Thyroid gland (tissue), 4 donors: Measurements from ENCODE around the gene DZANK1. TPM values are rescaled to one million over a fixed set of nuclear protein-coding genes. Genes with fewer than 3 reads are reported as not detected.
A peak's percentile ranks its signal among the peaks of the same experiment; 100 is the strongest.

Source experiments
- DNase-seq, 2 donors: peaks; one replicate each; pipeline ENCODE4 v3.0.0-alpha.2; 2019
- H3K27ac ChIP-seq, 3 donors: fragments of 200-600 bp; sonication (generic); 1 replicate in 2 of 3; 2 replicates in 1 of 3; pipeline ENCODE4 v1.5.1; 2016 to 2019; ENCODE audit warnings: mild to moderate bottlenecking in 1 of 3, moderate library complexity in 1 of 3
- H3K27me3 ChIP-seq: fragments of 200-600 bp; sonication (generic); one replicate; pipeline ENCODE4 v1.5.1; 2019
- H3K36me3 ChIP-seq, 2 donors: fragments of 200-600 bp; sonication (generic); one replicate each; pipeline ENCODE4 v1.5.1; 2016 to 2019
- H3K4me1 ChIP-seq, 2 donors: fragments of 200-600 bp; sonication (generic); one replicate each; pipeline ENCODE4 v1.5.1; 2017 to 2019
- H3K4me3 ChIP-seq, 3 donors: fragments of 200-600 bp; sonication (generic); replicated peaks in 1 of 3; 1 replicate in 2 of 3; 2 replicates in 1 of 3; pipeline ENCODE4 v1.5.1; 2016; ENCODE audit warnings: mild to moderate bottlenecking in 1 of 3
- H3K9me3 ChIP-seq: fragments of 200-600 bp; sonication (generic); one replicate; pipeline ENCODE4 v1.5.1; 2017
- CTCF ChIP-seq, 6 experiments: fragments of 200-600 bp in 3 of 6; fragments of 450-650 bp in 3 of 6; sonication (generic) in 3 of 6; IDR thresholded peaks; one replicate each; pipeline ENCODE4 v1.5.1; 2016 to 2019; ENCODE audit warnings: antibody characterized with exemption in 6 of 6, mild to moderate bottlenecking in 2 of 6, inconsistent platforms in 1 of 6, moderate library complexity in 1 of 6
- POLR2A ChIP-seq, 2 donors: fragments of 450-650 bp; IDR thresholded peaks; one replicate each; pipeline ENCODE4 v1.6.1; 2017; ENCODE audit warnings: antibody characterized with exemption in 2 of 2, mild to moderate bottlenecking in 2 of 2, moderate library complexity in 1 of 2
- WGBS, 2 donors: methylation state at CpG; one replicate each; pipeline ENCODE4 v1.1.5; 2017; 5-methylcytosine and 5-hydroxymethylcytosine counted together
- intact Hi-C: fragments of 100-400 bp; cut with DNase I; formaldehyde crosslinking; loops from one replicate; pipeline ENCODE4 v1.15.1; 2023
- total RNA-seq, 4 donors: library from RNA; depleted of rRNA; stranded (reverse); fragments of >200 nt; gene quantifications; one replicate each; pipeline ENCODE4 v1.2.3, GENCODE V29; 2016

Gene DZANK1
- total RNA-seq, 4 donors from 2014 or later, result 6.7 to 10.6 (median 8.5) TPM

DNA sequence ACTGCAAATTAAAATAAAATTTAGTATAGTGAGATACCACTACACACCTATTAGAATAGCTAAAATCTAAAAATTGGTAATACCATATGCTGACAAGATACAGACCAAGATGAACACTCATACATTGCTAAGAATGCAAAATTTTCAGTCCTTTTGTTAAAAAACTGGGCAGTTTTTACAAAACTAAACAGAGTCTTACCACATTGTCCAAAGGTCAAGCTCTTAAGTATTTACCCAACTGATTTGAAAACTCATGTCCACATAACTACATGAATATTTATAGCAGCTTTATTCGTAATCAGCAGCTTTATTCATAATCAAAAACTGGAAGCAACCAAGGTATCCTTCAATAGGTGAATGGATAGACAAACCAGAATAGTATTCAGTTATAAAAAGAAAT is 10.4 kb upstream of the DZANK1 start:
- Histone ChIP-seq H3K4me3 (no peak overlapping the region), H3K4me1 (no peaks in the 10 kb centered on the region), H3K27ac (no peak overlapping the region), H3K9me3 (no peaks in the 10 kb centered on the region), H3K36me3 (peaks cover 26 to 42% of the 10 kb centered on the region in 2 donors), H3K27me3 (no peaks in the 10 kb centered on the region)
- TF ChIP-seq CTCF (IDR thresholded peaks at IDR 0.05) (no peak), POLR2A (IDR thresholded peaks at IDR 0.05) (no peak)
- 98% methylated on average over 1 of the region's 1 CpG for WGBS, 2 donors
- no peak for DNase-seq
- intact Hi-C loops, result no loop called here

DNA sequence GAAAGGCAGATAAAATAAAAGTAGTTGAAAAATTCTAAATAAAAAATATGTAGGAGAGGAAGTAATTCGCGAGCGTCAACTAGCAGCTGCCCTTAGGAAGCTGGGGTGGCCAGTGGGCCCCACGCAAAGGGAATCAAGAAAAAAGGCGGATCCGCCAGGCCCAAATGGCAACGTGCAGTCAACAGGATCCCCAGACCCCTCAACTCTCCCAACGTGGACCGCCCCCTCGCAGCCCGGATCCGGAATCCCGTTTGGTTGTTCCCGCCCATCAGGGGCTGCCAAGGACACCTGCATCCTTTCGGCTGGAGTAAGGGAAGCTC is 296 bp downstream of the DZANK1 start:
- Histone ChIP-seq H3K27me3 (no peaks in the 10 kb centered on the region), H3K9me3 (no peaks in the 10 kb centered on the region), H3K4me1 (peaks cover 6 to 19% of the 10 kb centered on the region in 2 donors), H3K4me3 (peak overlapping the region; percentile 57 to 96 (median 87)), H3K36me3 (no peaks in the 10 kb centered on the region), H3K27ac (peak overlapping the region in 1 of 3 donors; percentile 39)
- intact Hi-C loops, result no loop called here
- TF ChIP-seq CTCF (IDR thresholded peaks at IDR 0.05) (no peak), POLR2A (IDR thresholded peaks at IDR 0.05) (no peak)
- WGBS, 2 donors, result 0 to 1% methylated on average over 15 of the region's 15 CpGs
- DNase-seq, result no peak

DNA sequence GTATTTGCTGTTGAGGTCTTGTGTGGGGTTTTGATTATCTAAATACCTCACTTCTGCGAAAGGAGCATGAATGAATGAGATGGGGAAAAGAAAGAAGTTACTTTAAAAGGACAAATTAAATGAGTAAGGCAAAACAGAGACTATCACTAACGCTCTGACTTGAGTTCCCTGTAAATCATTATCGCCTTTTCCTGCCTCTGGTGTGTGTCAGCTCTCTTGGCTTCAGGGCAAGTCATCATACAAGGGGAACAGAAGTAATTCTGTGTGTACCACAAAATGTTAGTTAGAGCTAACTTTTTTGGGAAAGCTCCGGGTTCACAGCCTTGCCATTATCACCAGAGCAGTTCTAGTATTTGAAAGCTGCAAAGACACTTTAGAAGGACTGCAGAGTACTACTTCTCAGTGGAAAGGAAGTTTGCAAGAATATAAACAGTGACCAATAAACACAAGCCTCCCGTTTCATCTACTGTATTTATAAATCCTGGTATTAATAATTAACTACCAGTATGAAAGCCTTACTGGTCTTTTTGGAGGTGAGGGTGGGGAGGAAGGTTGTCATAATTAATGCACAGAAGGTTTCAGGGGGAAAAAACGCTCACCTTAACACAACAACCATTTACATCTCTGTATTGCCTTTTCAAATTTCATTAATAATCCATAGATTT is 1.2 kb downstream of the DZANK1 start:
- TF ChIP-seq CTCF (IDR thresholded peaks at IDR 0.05) (no peak), POLR2A (IDR thresholded peaks at IDR 0.05) (no peak)
- intact Hi-C loops, result no loop called here
- H3K27me3 ChIP-seq, result no peaks in the 10 kb centered on the region
- H3K27ac ChIP-seq, result no peak overlapping the region
- H3K36me3 ChIP-seq, result no peaks in the 10 kb centered on the region
- 67 to 69% methylated on average over 6 of the region's 6 CpGs for WGBS, 2 donors
- DNase-seq, result no peak
- peaks cover 6 to 19% of the 10 kb centered on the region in 2 donors for H3K4me1 ChIP-seq
- H3K4me3 ChIP-seq, result no peak overlapping the region
- H3K9me3 ChIP-seq, result no peaks in the 10 kb centered on the region

GRCh38 chr20:18456600-18456999 is 10.2 kb downstream of the DZANK1 start:
- 89 to 95% methylated on average over 3 of the region's 3 CpGs for WGBS, 2 donors
- TF ChIP-seq POLR2A (IDR thresholded peaks at IDR 0.05), result no peak
- Histone ChIP-seq H3K4me3 (no peak overlapping the region), H3K27me3 (no peaks in the 10 kb centered on the region), H3K36me3 (no peaks in the 10 kb centered on the region), H3K4me1 (no peaks in the 10 kb centered on the region), H3K9me3 (no peaks in the 10 kb centered on the region), H3K27ac (no peak overlapping the region)
- no peak for DNase-seq
- intact Hi-C loops, result no loop called here

DNA sequence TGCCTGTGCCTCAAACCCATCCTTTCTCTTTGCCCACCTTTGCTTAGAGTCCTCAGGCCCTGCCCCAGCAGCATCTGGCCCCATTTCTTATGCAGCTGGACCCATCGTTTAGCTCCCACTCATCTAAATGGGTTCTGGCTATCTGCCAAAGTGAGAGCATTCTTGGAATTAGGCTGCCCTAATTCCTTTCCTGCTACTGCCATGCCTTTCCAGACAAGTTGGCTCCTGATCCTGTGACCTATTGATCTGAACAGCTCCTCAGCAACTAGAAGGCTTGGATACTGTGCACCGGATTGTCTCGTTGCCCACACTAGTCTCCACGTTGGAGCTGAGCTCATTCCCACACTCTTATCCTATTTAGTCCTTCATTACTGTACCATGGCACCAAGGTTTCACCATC is 22.9 kb downstream of the DZANK1 start:
- Histone ChIP-seq H3K4me3 (no peak overlapping the region), H3K4me1 (peaks cover 8 to 16% of the 10 kb centered on the region in 2 donors), H3K9me3 (no peaks in the 10 kb centered on the region), H3K36me3 (no peaks in the 10 kb centered on the region), H3K27ac (peak overlapping the region in 1 of 3 donors; percentile 61), H3K27me3 (no peaks in the 10 kb centered on the region)
- DNase-seq, result no peak
- no peak for TF ChIP-seq POLR2A (IDR thresholded peaks at IDR 0.05)
- no peak for TF ChIP-seq CTCF (IDR thresholded peaks at IDR 0.05)
- intact Hi-C loops, result no loop called here
- WGBS, 2 donors, result 40 to 58% methylated on average over 4 of the region's 4 CpGs
